HG02973 (cell line): ENCODE results near the gene SH3GL3.

Source experiments
- ATAC-seq: cut with Tn5 transposase; IDR thresholded peaks from one replicate; pipeline ENCODE4 v1.9.1; 2021; ENCODE audit warnings: moderate library complexity; ENCODE audit not compliant: unreplicated experiment

The SH3GL3 gene

DNA sequence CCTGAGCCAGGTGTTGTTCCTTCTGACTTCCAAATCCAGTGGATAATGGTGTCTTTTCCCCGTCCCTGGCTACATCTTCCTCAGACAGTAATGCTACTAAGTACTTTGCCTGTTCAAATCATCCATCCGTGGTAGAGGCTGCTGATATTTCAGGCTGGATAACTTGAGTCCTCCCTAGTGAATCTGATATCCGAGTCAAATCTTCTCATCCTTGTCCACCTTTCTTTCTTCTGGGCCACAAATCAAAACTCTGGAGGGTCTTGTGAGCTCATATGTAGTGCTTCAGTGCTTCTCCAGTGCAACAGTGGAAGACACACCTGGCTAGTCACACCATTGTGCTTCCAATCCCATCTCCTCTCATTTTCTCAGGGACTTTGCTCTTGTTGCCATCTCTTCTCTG is 11.2 kb downstream of the SH3GL3 start:
- no peak for ATAC-seq

DNA sequence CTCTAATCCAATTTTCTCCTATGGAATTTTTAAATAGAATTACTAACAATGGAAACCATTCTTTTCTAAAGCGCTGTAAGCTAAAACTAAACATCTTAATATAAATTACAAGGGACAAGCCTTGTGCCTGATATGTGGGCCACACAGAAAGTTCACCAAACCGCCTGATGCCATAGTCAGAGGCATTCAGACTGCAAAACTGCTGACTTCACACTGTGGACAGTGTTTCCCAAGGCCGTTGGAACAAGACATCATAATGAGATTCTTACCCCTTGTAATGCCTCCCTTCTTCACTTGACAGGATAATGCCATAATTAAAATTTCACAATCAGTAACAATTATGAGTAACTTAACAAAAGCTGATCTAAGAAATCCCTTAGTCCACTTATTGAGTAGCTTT is 14.9 kb downstream of the SH3GL3 start:
- no peak for ATAC-seq

DNA sequence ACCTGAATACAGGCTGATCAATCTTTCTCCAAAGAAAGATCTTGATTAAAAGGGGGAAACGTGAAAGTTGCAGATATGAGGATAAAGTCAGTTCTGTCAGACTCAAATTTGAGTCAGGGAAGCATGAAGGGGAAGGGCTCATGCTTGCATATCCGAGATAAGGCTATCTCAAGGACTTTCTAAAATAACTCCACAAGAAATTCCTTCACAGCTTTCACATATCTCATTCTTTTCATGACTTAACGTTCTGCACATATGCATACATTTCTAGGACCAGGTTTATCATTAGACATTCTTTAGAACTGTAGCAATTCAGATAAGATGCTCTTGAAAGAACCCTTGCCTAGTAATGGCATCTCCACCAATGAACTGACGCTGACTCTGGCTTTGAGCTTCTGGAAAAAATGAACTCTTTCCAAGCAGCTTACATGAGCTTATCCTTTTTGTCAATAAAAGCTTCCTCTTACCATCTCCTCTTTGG is 15.9 kb downstream of the SH3GL3 start:
- no peak for ATAC-seq

DNA sequence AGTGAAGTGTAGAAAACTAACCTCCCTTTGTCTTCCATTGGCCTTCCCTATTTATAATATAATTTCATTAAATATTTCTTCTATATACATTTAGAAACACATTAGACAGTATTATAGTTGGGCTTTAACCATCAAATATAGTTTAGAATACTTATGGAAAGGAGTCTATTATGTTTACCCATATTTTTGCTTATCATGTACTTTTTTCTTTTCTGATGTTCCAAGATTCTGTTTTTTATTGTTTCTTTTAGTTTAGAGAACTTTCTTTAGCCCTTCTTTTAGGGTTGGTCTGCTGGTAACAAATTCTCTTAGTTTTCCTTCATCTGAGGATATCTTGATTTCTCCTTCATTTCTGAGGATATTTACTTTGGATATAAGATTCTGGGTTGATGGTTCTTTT is 23.7 kb downstream of the SH3GL3 start:
- ATAC-seq, result no peak

DNA sequence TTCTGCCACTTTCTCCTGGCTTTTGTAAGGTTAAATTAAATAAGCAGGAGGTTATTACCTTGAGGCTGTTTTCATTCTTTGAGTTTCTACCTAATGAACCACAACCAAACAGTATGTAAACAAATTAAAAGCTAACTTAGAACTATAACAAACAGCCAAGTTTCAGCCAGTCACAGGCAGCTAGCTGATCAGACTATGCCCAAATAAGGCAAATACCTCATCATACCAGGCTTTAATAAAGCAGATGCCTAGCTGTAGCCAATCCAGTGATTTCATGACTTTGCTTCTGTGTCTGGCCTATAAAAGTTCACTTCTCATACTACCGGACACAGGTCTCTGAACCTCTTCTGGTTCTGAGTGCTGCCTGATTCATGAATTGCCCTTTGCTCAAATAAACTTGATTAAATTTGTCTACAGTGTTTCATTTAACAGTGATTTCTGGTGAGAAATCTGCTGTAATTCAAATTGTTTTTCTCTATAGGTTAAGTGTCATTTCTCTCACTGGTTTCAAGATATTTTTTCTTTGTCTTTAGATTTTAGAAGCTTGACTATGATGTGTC is 24.2 kb downstream of the SH3GL3 start:
- no peak for ATAC-seq

DNA sequence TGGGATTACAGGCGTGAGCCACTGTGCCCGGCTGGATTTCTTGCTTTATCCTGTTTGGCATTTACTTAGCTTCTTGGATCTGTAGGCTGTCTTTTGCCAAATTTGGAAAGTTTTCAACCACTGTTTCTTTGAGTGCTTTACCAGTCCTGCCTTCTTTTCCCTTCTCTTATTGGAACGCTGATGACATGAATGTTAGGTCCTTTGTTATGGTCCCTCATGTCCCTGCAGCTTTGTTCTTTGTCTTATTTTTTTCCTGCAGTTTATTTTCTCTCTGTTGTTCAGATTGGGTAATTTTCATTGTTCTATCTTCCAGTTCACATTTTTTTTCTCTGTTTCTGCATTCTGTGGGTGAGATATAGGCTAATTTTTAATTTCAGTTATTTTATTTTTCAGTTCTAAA is 25.0 kb downstream of the SH3GL3 start:
- ATAC-seq, result no peak

DNA sequence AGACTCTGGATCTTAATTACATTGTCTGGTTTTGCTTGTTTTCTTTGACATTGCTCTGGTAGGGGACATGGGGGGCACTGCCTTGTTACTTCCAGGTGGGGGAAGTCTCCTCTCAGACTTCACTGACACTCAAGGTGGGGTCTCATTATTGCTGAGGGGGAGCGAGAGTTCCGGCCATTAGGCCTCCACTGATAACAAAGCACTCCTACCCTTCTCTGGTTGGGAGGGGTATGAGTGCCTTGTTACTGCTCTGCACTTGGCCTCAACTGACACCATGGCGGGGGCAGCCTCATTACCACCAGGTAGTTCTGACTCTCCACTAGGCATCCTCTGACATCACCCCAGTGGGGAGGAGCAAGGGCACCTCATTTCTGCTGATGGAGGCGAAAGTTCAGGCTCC is 25.7 kb downstream of the SH3GL3 start:
- ATAC-seq, result no peak

DNA sequence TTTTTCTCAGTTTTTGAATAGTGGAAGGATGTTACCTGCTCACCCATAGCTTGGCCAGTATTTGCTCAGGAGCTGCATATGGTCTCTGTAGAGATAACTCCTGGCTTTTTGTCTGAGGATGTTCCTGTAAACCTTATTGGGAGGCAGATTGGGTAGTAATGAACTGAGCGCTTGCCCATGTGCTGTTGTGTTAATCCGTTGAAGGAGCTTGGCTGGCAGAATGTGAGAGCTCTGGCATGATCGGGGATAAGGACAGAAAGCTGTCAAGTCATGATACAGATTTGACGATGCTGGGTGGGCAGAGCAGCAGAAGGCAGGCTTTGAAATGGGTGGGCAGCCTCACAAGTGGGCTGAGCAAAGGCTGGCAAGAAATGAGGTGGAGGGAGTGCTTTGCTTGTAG is 27.4 kb downstream of the SH3GL3 start:
- no peak for ATAC-seq

DNA sequence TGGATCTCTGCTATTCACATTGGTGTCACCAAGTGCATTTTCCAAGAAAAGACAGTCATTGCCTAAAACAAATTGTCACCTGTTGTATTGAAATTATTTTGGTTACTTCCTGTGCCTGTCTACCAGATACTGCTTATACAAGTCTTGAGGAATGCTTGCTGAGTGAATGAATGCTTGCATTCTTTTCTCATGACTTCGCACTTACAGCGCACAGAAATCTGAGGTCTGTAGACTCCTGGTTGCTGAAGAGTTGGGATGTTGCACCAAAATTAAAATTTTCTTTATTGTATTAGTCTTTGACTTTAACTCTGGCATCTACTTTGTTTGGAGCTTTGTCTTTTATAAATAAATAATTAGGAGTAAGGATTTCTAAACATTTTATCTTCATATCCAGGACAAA is 28.4 kb downstream of the SH3GL3 start:
- ATAC-seq, result no peak

DNA sequence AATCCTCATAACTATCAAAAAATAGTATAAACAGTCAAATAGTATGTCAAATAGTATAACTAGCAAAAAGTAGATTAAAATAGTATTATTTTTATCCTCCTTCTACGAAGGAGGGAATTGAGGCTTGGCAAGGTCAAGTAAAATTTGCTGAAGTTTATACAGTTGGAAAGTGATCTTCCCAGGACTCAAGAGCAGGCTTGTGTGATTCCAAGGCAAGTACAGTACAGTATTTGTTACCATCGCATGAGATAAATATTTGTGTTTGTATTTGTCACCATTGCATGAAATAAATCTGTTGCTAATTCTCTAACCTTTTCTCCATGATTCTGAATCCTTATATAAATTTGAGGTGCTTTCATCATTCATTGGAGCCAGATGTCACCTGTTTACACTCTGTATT is 28.9 kb downstream of the SH3GL3 start:
- no peak for ATAC-seq

DNA sequence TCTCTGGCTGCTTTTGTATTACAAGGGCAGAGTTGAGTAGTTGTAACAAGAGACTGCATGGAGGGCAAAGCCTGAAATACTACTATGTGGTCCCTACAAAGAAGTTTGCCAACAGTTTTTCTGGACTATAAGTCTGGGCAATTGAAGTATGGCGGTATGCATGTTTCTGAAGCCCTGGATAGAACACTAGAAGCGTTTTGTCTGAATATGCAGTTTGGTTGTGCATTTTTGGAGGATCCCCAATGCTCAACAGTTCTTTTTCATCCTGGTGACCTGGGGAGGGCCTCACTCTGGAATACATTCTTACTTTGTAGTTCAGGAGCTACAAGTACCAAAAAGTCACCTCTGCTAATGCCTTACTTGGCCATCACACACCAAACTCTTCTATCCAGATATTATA is 29.6 kb downstream of the SH3GL3 start:
- no peak for ATAC-seq

DNA sequence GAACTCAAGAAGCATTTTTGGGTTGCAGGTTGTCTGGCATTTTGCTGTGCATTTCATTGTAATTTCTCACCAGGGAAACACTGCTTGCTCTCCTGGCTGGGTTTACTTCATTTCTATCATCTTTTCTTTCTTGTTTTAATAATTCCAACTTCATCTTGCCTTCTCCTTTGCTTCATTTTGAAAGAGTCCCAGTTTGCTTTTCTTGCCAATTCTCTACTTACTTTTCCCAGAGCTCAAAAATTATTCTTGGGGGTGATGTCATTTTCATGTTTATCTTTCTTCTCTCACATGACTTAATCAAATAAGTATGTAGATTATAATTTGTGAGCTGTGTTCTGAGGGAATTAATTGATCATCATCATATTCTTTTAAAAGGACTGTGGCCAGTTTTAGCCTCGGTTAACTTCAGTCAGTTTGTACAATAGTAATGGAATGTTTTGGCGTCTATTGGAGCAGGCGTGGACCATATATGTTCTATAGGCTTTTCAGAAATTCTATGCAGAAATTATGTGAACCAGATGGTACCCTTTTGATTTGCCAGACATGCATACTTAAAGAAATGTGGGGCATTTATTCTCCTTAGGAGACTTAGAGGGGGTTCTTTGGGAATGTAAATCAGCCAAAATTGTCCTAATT is 30.1 kb downstream of the SH3GL3 start:
- ATAC-seq, result no peak

DNA sequence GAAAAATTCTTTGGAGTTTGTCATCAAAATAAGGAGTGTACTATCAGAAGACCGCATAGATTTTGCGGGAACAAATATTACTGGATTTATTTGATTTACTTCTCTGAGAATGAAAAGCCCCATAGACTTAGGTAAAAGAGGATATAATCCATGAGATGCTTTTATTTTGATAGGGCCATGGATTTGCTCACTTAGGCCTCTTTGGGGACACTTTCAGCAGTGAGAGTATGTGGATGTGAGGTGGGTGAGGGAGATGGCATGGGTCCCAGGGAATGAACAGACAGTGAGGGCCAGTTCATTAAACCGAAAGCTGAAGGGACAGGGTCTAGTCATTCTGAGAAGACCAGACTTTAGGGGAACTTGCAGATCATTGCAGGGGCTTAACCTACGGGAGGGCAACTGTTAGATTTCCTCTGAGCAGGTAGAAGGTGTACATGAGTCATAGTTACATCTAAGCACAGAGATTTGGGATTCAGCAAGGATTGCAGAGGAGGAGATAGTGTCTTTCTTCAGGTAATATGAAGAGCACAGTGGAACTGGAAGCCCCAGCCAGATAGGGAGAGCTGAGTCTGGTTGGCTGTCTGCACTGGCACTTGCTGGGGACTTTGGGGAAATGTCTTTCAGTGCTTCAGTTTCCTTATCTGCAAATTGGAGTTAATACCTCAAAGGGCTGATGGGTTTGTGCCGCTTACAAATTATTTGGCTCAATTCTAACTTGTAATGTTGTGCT is 30.8 kb downstream of the SH3GL3 start:
- no peak for ATAC-seq

DNA sequence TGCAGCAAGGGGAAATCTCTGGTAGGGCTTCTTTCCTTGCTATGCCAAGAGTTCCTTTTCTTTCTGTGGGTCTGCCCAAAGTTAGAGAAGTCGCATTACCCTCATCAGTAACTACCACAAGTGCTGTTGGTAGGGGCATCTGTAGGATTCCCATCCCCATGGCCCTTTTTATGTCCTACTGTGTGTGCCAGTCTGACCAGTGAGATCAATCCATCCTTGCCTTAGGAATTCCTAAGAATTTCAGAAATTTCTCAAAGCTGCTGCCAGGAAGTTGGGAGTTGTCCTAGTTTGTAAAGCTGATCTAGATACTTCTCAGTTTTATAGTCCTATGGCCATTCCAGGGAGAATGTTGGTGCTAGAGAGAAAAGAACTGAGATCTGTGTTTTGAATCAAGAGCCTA is 36.5 kb downstream of the SH3GL3 start:
- no peak for ATAC-seq

DNA sequence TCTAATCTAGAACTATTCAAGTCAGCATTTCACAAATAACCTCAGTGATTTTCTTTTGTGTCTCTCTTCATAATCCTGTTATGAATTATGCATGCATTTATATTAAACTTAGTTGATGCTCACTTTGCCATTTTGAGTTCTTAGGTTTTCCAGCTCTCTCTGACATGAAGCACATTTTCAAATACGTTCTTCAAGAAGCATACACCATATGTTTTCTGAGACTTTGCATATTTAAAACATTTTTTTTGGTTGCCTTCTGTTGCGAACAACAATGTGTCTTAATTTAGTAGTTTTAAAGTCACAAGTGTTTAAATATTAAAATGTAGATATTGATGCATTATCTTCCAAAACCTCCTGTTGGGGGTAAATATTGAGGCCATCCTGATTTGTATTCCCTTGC is 37.5 kb downstream of the SH3GL3 start:
- ATAC-seq, result no peak

DNA sequence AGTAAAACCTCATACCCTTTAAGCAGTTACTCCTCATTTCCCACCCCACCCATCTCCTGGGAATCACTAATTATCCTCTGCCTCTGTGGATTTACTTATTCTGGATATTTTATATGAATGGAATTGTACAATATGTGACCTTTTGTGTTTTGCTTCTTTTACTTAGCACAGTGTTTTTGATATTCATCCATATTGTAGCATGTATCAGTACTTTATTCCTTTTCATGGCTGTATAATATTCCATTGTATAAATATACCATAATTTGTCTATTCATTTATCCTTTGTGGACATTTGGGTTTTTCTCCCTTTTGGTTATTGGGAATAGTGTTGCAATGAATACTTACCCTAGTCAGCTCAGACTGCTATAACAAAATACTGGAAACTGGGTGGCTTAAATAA is 39.2 kb downstream of the SH3GL3 start:
- no peak for ATAC-seq

DNA sequence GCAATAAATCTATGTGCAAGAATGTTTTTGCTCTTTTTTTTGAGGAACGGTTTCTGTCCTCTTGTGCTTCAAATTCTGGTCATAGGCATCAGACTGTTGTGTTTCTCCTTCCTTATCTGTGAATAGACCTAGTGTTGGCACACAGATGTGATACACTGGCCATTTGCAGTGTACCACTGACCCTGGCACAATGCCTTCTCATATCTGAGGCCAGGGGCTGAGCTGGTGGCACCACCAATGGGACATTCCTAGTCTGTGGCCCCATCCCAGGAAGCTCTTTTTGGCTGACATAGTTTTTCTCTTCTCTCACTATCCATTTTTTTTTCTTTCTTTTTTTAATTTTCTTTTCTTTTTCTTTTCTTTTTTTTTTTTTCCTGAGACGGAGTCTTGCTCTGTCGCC is 40.4 kb downstream of the SH3GL3 start:
- no peak for ATAC-seq

DNA sequence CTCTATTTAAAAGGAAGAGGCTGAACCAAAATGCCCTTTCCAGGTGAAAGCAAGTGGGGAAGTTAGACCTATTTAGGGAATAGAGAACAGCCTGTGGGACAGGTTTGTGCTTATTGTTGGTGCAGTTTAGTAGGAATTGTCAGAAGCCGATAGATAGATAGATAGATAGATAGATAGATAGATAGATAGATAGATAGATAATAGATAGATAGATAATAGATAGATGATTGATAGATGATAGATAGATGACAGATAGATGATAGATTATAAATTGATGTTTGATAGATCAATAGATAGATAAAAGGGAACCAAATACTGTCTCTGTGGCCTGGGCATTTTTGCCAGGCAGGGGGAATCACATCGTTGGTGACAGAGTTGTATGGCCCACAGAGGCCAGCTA is 42.5 kb downstream of the SH3GL3 start:
- no peak for ATAC-seq

DNA sequence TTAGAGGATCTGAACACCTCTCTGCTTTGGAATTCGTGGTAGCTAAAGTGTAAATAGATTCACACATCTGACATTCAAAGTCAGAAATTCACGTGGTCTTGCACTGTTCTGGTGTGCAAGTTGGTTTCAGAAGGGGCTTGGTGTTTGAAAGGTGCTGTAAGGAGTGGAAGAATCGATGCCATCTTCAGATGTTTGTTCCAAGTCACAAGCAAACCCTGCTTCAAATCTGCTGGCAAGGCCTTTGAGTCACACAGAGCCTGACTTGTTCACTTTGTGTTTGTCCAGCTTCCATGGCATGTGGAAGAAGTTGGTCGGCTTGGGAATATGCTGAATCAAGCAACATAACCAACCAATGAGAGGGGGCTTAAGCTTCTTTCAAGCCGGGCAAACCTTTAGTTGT is 44.3 kb downstream of the SH3GL3 start:
- ATAC-seq, result no peak

DNA sequence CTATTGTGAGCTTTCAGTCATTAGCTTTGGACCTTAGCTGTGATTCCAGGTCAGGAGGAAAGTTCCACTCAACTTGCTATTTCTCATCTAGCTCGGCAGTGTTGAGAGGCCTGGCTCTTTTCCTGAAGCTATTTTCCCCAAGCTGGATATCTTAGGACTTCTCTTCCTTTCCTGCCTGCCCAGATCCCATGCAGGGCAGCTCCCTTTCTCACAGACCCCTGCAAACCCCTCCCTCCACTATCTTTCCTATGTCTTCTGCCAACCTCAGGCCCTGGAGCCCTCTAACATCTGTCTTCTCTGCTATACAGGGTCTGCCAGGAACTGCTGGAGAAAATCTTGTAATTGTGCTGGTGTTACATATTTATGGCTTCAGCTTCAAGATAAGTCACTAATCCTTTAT is 49.6 kb downstream of the SH3GL3 start:
- no peak for ATAC-seq

DNA sequence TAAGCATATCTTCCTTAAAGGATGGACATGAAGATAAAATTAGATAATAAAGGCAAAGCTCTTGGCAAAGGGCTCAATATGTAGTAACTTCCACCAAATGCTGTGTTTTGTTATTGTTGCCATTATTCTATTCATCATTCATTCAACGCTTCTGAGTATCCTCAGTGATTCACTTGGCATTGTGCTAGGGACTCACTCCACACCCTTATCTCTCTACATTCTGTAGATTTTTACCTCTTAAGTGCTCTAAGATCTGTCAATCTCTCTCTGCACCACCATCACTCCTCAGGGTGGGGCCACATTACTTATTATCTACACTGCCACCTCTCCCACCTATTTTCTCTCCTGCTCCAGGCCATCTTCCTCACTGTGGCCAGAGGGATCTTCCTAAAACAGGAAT is 51.2 kb downstream of the SH3GL3 start:
- no peak for ATAC-seq

DNA sequence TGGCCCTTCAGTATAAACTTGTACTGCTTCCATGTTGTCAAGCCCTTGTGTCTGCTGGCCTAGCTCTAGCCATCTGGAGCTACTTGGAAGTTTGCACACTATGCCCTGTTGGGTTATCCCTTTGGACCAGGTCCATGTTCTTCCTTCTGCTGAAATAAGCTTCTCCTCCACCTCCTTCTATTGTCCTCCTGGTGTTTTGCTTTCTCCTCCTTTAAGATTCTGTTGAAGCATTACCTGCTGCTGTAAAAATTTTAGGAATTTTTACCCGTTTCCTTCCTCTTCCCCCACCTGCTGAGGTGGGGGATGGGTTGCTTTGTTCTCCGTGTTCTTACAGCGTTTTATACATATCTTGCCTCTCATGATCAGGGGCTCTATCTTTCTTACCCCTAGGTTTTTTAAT is 51.7 kb downstream of the SH3GL3 start:
- ATAC-seq, result no peak

DNA sequence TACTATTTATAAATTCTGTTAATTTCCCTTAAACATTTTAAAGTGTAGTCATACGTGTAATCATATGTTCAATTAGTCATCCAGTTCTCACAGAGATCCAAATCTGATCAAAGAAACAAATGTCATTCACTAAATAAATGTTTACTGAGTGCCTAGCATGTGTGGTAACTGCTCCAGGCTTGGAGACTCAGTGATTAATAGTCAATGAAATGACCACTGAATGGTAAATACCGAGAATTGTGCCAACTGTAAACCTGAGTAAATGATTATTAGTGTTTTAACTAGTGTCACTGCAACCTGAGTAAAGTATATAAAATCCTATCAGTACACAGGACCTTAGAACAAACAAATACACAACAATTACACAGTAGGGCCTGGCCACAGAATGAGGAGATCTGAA is 52.3 kb downstream of the SH3GL3 start:
- ATAC-seq, result no peak
